Measurements from ENCODE around the gene WBP1. TPM values are rescaled to one million over a fixed set of nuclear protein-coding genes. Genes with fewer than 3 reads are reported as not detected.
A peak's percentile ranks its signal among the peaks of the same experiment; 100 is the strongest.

The WBP1 gene
- total RNA-seq, 1 donor from 2014 or later, result 109 TPM

GRCh38 chr2:74488643-74489481, 30.6 kb downstream of the WBP1 start:
- H3K9me3 Mint-ChIP-seq (ENCODE audit: unreplicated experiment), result peaks cover 1% of the 10 kb centered on the region
- no peak for DNase-seq
- no peak for TF ChIP-seq CTCF (IDR thresholded peaks at IDR 0.05; ENCODE audit: partially characterized antibody, unreplicated experiment)
- H3K4me1 Mint-ChIP-seq (ENCODE audit: low read depth, unreplicated experiment), result no peaks in the 10 kb centered on the region
- no peaks in the 10 kb centered on the region for H3K36me3 Mint-ChIP-seq (ENCODE audit: unreplicated experiment)
- peak overlapping the region; percentile 53 for H3K4me3 Mint-ChIP-seq (ENCODE audit: unreplicated experiment)
- H3K27me3 Mint-ChIP-seq (ENCODE audit: unreplicated experiment), result peaks cover 5% of the 10 kb centered on the region
- no peak overlapping the region for H3K27ac Mint-ChIP-seq (ENCODE audit: unreplicated experiment)

DNA sequence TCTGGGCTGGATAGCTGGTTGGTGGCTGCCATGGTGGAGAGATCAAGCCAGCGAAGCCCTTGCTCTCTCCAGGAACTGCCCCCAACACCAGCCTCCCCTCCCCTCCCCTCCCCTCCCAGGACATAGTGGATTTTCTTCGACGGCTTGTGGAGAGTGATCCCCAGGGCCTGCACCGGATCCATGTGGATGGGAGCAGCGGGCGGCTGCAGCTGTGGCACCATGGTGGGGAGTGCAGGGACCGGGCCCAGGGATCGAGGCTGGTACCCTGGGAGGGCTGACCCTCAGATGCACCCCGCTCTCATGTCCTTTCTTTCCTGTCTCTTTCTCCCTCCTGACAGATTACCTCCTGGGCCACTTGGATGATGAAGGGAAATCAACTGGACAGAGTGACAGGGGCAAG, 31.7 kb downstream of the WBP1 start:
- Mint-ChIP-seq H3K27me3 (ENCODE audit: unreplicated experiment) (peaks cover 5% of the 10 kb centered on the region), H3K36me3 (ENCODE audit: unreplicated experiment) (no peaks in the 10 kb centered on the region), H3K4me3 (ENCODE audit: unreplicated experiment) (no peak overlapping the region), H3K4me1 (ENCODE audit: low read depth, unreplicated experiment) (no peaks in the 10 kb centered on the region), H3K9me3 (ENCODE audit: unreplicated experiment) (peaks cover 2% of the 10 kb centered on the region), H3K27ac (ENCODE audit: unreplicated experiment) (no peak overlapping the region)
- DNase-seq, result no peak
- no peak for TF ChIP-seq CTCF (IDR thresholded peaks at IDR 0.05; ENCODE audit: partially characterized antibody, unreplicated experiment)

- Mint-ChIP-seq H3K4me1 (ENCODE audit: low read depth, unreplicated experiment) (no peaks in the 10 kb centered on the region), H3K36me3 (ENCODE audit: unreplicated experiment) (peaks cover 8% of the 10 kb centered on the region), H3K27ac (ENCODE audit: unreplicated experiment) (no peak overlapping the region), H3K27me3 (ENCODE audit: unreplicated experiment) (peaks cover 2% of the 10 kb centered on the region), H3K4me3 (ENCODE audit: unreplicated experiment) (no peak overlapping the region), H3K9me3 (ENCODE audit: unreplicated experiment) (peaks cover 2% of the 10 kb centered on the region)
- no peak for TF ChIP-seq CTCF (IDR thresholded peaks at IDR 0.05; ENCODE audit: partially characterized antibody, unreplicated experiment)
- no peak for DNase-seq
Measured at GRCh38 chr2:74491648-74492544, 33.7 kb downstream of the WBP1 start.

DNA sequence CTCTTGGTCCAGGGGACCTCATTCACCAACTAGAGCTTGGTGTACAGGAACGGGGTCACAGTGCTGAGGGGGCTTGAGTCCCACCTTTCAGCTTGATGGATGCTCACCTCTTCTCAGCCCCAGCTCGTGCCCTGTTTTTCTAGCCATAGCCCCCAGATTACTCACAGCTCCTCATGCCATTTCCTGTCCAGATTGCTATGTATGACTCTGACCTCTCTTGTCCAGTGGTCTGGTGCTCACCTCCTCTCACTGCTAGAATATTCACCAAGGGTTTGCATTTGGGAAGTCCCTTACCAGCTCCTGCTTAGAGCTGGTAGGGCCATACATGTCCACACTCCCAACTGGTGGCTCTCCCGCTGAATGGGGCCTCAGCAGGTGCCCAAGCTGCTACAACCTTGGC, 35.3 kb downstream of the WBP1 start:
- peaks cover 2% of the 10 kb centered on the region for H3K9me3 Mint-ChIP-seq (ENCODE audit: unreplicated experiment)
- peaks cover 8% of the 10 kb centered on the region for H3K36me3 Mint-ChIP-seq (ENCODE audit: unreplicated experiment)
- H3K27me3 Mint-ChIP-seq (ENCODE audit: unreplicated experiment), result peaks cover 9% of the 10 kb centered on the region
- no peak overlapping the region for H3K4me3 Mint-ChIP-seq (ENCODE audit: unreplicated experiment)
- no peak for TF ChIP-seq CTCF (IDR thresholded peaks at IDR 0.05; ENCODE audit: partially characterized antibody, unreplicated experiment)
- H3K4me1 Mint-ChIP-seq (ENCODE audit: low read depth, unreplicated experiment), result peaks cover 4% of the 10 kb centered on the region
- no peak overlapping the region for H3K27ac Mint-ChIP-seq (ENCODE audit: unreplicated experiment)
- DNase-seq, result no peak

Data from glutamatergic neuron (in vitro differentiated cells).